Cardiac fibroblast (primary cell): ENCODE results near the gene ING1.
"Not testable (repeated sequence)": the region's sequence is repeated elsewhere in the genome, so short reads cannot be mapped to it uniquely, and the experiment has no call there.

ENCODE experiments used
- DNase-seq, 2 donors: peaks; one replicate each; pipeline versions ENCODE4 v3.0.0 to v3.0.0-alpha.2; 2010; ENCODE audit warnings: low read depth in 2 of 2
- H3K4me3 ChIP-seq, 2 donors: replicated peaks in 1 of 2; 1 replicate in 1 of 2; 2 replicates in 1 of 2; pipeline ENCODE4 v1.5.1; 2011; ENCODE audit warnings: low read depth in 2 of 2, low read length in 2 of 2, mild to moderate bottlenecking in 2 of 2, moderate library complexity in 1 of 2
- CTCF ChIP-seq: IDR thresholded peaks from one replicate; pipeline ENCODE4 v1.5.1; 2011; ENCODE audit warnings: low read depth, mild to moderate bottlenecking, low read length, inconsistent platforms

The ING1 gene

DNA sequence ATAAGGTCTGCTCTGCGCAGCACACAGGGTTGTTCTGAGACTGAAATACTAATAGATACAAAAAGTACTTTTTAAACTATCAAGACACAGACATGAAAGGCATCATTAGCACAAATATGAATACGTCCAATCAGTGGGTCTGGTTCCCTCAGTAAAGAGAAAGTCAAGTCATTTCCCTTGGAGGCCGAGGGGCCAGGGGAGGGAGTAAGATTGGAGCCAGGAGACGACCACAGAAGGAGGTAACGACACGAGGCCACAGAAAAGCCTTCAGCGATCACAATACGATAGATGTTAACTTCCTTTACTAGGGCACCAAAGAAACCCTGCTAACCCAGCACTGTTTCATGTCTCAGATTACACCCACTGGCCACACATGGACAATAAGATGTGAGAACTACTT, 12.9 kb upstream of the ING1 start:
- no peak overlapping the region for H3K4me3 ChIP-seq
- no peak for DNase-seq
- no peak for TF ChIP-seq CTCF

GRCh38 chr13:110701061-110701460, 12.4 kb upstream of the ING1 start:
- H3K4me3 ChIP-seq, result not testable (repeated sequence)

GRCh38 chr13:110702089-110702488, 11.4 kb upstream of the ING1 start:
- TF ChIP-seq CTCF, result no peak
- no peak overlapping the region for H3K4me3 ChIP-seq
- no peak for DNase-seq

More at GRCh38 chr13:110701061-110701460, 12.4 kb upstream of the ING1 start:
- not testable (repeated sequence) for DNase-seq

- peak in 1 of 2 donors; percentile 17 for DNase-seq
- no peak overlapping the region for H3K4me3 ChIP-seq
- no peak for TF ChIP-seq CTCF
These were observed 10.6 kb upstream of the ING1 start for GRCh38 chr13:110702591-110703526.

DNA sequence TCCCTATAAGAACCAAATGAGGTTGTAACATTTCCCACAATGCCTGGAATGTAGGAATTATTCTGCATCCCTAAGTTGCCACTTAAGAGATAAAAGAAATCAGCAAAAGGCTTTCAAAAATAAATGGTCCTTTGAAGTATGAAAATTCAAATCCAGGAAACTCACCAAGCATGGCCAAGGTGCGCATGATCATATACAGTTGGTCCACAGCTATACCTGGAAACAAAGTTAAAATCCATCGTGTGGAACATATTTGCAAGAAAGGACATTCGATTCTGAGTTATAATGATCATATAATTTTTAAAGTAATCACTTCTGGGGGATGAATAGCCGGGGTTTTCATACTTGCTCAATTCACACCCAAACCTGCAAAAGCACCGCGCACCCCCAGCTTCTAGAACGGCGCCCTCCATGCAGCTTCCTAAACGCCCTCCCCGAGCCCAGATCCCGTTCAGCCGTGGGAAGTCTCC, 8.1 kb upstream of the ING1 start:
- peak overlapping the region; percentile 64 to 75 for H3K4me3 ChIP-seq
- no peak for TF ChIP-seq CTCF
- peak in 1 of 2 donors; percentile 20 for DNase-seq

GRCh38 chr13:110705826-110706569, 7.5 kb upstream of the ING1 start, which contains the start of gene CARS2:
Gene CARS2, minus strand, starts transcription at chr13:110706116. Its CDS starts 23 bp downstream, at chr13:110706093.
- no peak for TF ChIP-seq CTCF

More at GRCh38 chr13:110705826-110706569, 7.5 kb upstream of the ING1 start, which contains the start of gene CARS2:
- H3K4me3 ChIP-seq, result peak within 1 kb of the TSS; percentile 64 to 75
- DNase-seq, result peak; percentile 96 to 99
